ENCODE results near the gene FAM83G.

- TF ChIP-seq CTCF (IDR thresholded peaks at IDR 0.05) (no peak), RAD21 (IDR thresholded peaks at IDR 0.05; ENCODE audit: low read length) (no peak), USF2 (IDR thresholded peaks at IDR 0.05; ENCODE audit: borderline replicate concordance, low read depth, low read length) (no peak), EP300 (IDR thresholded peaks at IDR 0.05; ENCODE audit: borderline replicate concordance in 1 of 2, low read depth in 1 of 2, low read length in 1 of 2) (no peak), NFIC (IDR thresholded peaks at IDR 0.05; ENCODE audit: borderline replicate concordance) (no peak), YY1 (IDR thresholded peaks at IDR 0.05; ENCODE audit: low read depth) (no peak), RCOR1 (IDR thresholded peaks at IDR 0.05; ENCODE audit: low read length) (no peak), REST (IDR thresholded peaks at IDR 0.05; ENCODE audit: low read depth, low read length) (no peak), NRF1 (IDR thresholded peaks at IDR 0.05; ENCODE audit: low read depth, low read length) (no peak), POLR2AphosphoS5 (IDR thresholded peaks at IDR 0.05; ENCODE audit: low read depth, low read length) (no peak)
These were observed 54.2 kb downstream of the FAM83G start for GRCh38 chr17:18950346-18950745.

Data from SK-N-SH (cell line).